Pancreas (tissue), 10 donors: Measurements from ENCODE around the gene CLCN2. TPM values are rescaled to one million over a fixed set of nuclear protein-coding genes. Genes with fewer than 3 reads are reported as not detected.
A peak's percentile ranks its signal among the peaks of the same experiment; 100 is the strongest.

Experiments
- ATAC-seq, 4 donors: fragments of 200-7000 bp; cut with Tn5 transposase; one replicate each; pipeline versions ENCODE4 v1.8.0 to v1.9.1; 2020; ENCODE audit warnings: mild to moderate bottlenecking in 4 of 4, moderate library complexity in 4 of 4
- DNase-seq, 6 donors: peaks; one replicate each; pipeline ENCODE4 v3.0.0-alpha.2; 2020
- FAIRE-seq: peaks from 2 replicates; lab custom pipeline; 2012; peaks lifted over from hg19 to GRCh38; lab: Jason Lieb, UNC
- H3K27ac ChIP-seq, 4 donors: fragments of 200-600 bp; sonication (generic); 1 replicate in 3 of 4; 2 replicates in 1 of 4; pipeline versions ENCODE4 v1.5.0 to v1.8.0; 2020
- H3K27me3 ChIP-seq, 4 donors: fragments of 200-600 bp; one replicate each; pipeline ENCODE4 v1.8.0; 2021
- H3K36me3 ChIP-seq, 3 donors: fragments of 200-600 bp; sonication (generic) in 1 of 3; one replicate each; pipeline versions ENCODE4 v1.5.0 to v1.8.0; 2020 to 2021
- H3K4me1 ChIP-seq, 3 donors: fragments of 200-600 bp; one replicate each; pipeline ENCODE4 v1.8.0; 2021
- H3K4me3 ChIP-seq, 4 donors: fragments of 200-600 bp; sonication (generic) in 2 of 4; one replicate each; pipeline versions ENCODE4 v1.5.0 to v1.8.0; 2020 to 2021
- H3K9me3 ChIP-seq, 4 donors: fragments of 200-600 bp; one replicate each; pipeline ENCODE4 v1.8.0; 2021
- CTCF ChIP-seq, 4 donors: fragments of 200-600 bp; sonication (generic) in 3 of 4; IDR thresholded peaks; one replicate each; pipeline versions ENCODE4 v1.5.0 to v1.8.0; 2021; ENCODE audit warnings: antibody characterized with exemption in 4 of 4
- WGBS, 2 donors: extraction: QIAGEN DNeasy Blood & Tissue Kit; methylation state at CpG; one replicate each; pipeline ENCODE4 v1.1.7; 2013; 5-methylcytosine and 5-hydroxymethylcytosine counted together
- intact Hi-C, 3 donors: fragments of 100-400 bp; cut with DNase I; formaldehyde crosslinking; loops; one replicate each; pipeline versions ENCODE4 v1.11.1 to v1.14.2; 2022
- polyA plus RNA-seq, 2 donors: library from polyadenylated mRNA; stranded (reverse); fragments of 200-250 nt; gene quantifications; one replicate each; pipeline ENCODE4 v1.2.3, GENCODE V29; 2013
- total RNA-seq, 6 donors: library from RNA; stranded (reverse); fragmentation: NEBNext Ultra II Directional in 4 of 6; extraction: Animal tissue kit (Norgen Biotek cat#: 25700) in 4 of 6; gene quantifications; one replicate each; pipeline versions ENCODE4 v1.2.1 to v1.2.4, GENCODE V29; 2021 to 2023
- donor health status: healthy with polysubstance abuse.
- donor health status: DM: no; HTN: no; CAD: no; lungs with moderate emphysema.
- donor health status: DM: no; HTN: no; CAD: no.
- donor health status: control.
- donor health status: control.
- donor health status: Bipolar disorder and iron deficiency.
- donor health status: DM: yes; HTN: yes; CAD: no.
- donor health status: DM: no; HTN: no; CAD: no.
- donor health status: DM: no; HTN: no; CAD: no.
- donor health status: DM: yes; HTN: yes; CAD: no.

Gene CLCN2
- total and polyA plus RNA-seq, 8 donors: 4.9 to 25.5 (median 7.9) TPM

- no peak for TF ChIP-seq CTCF (IDR thresholded peaks at IDR 0.05)
- Histone ChIP-seq H3K36me3 (no peaks in the 10 kb centered on the region), H3K4me1 (peaks cover 0 to 16% (median 5%) of the 10 kb centered on the region in 3 donors), H3K4me3 (no peak overlapping the region), H3K9me3 (no peaks in the 10 kb centered on the region), H3K27me3 (no peaks in the 10 kb centered on the region), H3K27ac (no peak overlapping the region)
- ATAC-seq: no peak
- intact Hi-C loops: no loop called here
- FAIRE-seq: no peak
- DNase-seq: peak in 1 of 6 donors; percentile 50
- 76 to 78% methylated on average over 8 of the region's 8 CpGs for WGBS, 2 donors
Measured at GRCh38 chr3:184354754-184355153, 6.7 kb downstream of the CLCN2 start.

- intact Hi-C loops: no loop called here
- no peak for FAIRE-seq
Measured at GRCh38 chr3:184354121-184354728, 7.2 kb downstream of the CLCN2 start.

GRCh38 chr3:184353546-184353941, 7.9 kb downstream of the CLCN2 start:
- Histone ChIP-seq H3K27ac (no peak overlapping the region), H3K27me3 (no peaks in the 10 kb centered on the region), H3K9me3 (no peaks in the 10 kb centered on the region), H3K4me1 (peaks cover 0 to 16% (median 5%) of the 10 kb centered on the region in 3 donors), H3K36me3 (no peaks in the 10 kb centered on the region), H3K4me3 (no peak overlapping the region)
- 88% methylated on average over 11 of the region's 11 CpGs for WGBS, 2 donors
- intact Hi-C loops: no loop called here
- DNase-seq (peak in 1 of 6 donors; percentile 68), FAIRE-seq (no peak), ATAC-seq (no peak)
- no peak for TF ChIP-seq CTCF (IDR thresholded peaks at IDR 0.05)

More at GRCh38 chr3:184354121-184354728, 7.2 kb downstream of the CLCN2 start:
- DNase-seq (peak in 3 of 6 donors; percentile 56 to 81 (median 80)), ATAC-seq (peak; percentile 15 to 60 (median 49))
- no peaks in the 10 kb centered on the region for H3K27me3 ChIP-seq
- no peaks in the 10 kb centered on the region for H3K9me3 ChIP-seq
- H3K4me3 ChIP-seq: no peak overlapping the region
- WGBS, 2 donors: 41 to 49% methylated on average over 18 of the region's 18 CpGs
- peaks cover 0 to 16% (median 5%) of the 10 kb centered on the region in 3 donors for H3K4me1 ChIP-seq
- no peak overlapping the region for H3K27ac ChIP-seq
- no peaks in the 10 kb centered on the region for H3K36me3 ChIP-seq
- peak; percentile 51 to 57 (median 56) for TF ChIP-seq CTCF (IDR thresholded peaks at IDR 0.05)

GRCh38 chr3:184352897-184353545, 8.4 kb downstream of the CLCN2 start:
- peaks cover 0 to 16% (median 5%) of the 10 kb centered on the region in 3 donors for H3K4me1 ChIP-seq
- no peak for ATAC-seq
- H3K9me3 ChIP-seq: no peaks in the 10 kb centered on the region
- peak overlapping the region; percentile 12 to 72 (median 36) for H3K27ac ChIP-seq
- H3K27me3 ChIP-seq: no peaks in the 10 kb centered on the region
- no peak overlapping the region for H3K4me3 ChIP-seq
- intact Hi-C loops: no loop called here
- no peaks in the 10 kb centered on the region for H3K36me3 ChIP-seq
- FAIRE-seq: no peak
- 83 to 87% methylated on average over 10 to 11 of the region's 11 CpGs for WGBS, 2 donors
- TF ChIP-seq CTCF (IDR thresholded peaks at IDR 0.05): no peak
- DNase-seq: peak in 1 of 6 donors; percentile 36
